Smooth muscle cell (in vitro differentiated cells): ENCODE results near the gene COLQ. TPM values are rescaled to one million over a fixed set of nuclear protein-coding genes. Genes with fewer than 3 reads are reported as not detected.

ENCODE experiments used
- DNase-seq: peaks from one replicate; lab custom pipeline; 2025; ENCODE audit not compliant: unreplicated experiment; lab: John Stamatoyannopoulos, UW
- H2AFZ ChIP-seq: fragments of 200-600 bp; sonication (generic); 2 replicates; pipeline ENCODE4 v1.6.0; 2016; ENCODE audit warnings: antibody characterized with exemption, low read depth, mild to moderate bottlenecking
- H3F3A ChIP-seq: fragments of 200-600 bp; sonication (generic); 2 replicates; pipeline ENCODE4 v1.6.0; 2017; ENCODE audit warnings: antibody characterized with exemption, low read depth
- H3K27ac ChIP-seq: fragments of 200-600 bp; sonication (generic); 2 replicates; pipeline ENCODE4 v1.5.1; 2016; ENCODE audit warnings: low read depth, mild to moderate bottlenecking
- H3K27me3 ChIP-seq: fragments of 200-600 bp; sonication (generic); 2 replicates; pipeline ENCODE4 v1.6.1; 2016; ENCODE audit warnings: low read depth, mild to moderate bottlenecking
- H3K36me3 ChIP-seq: fragments of 200-600 bp; sonication (generic); 2 replicates; pipeline ENCODE4 v1.5.1; 2016; ENCODE audit warnings: low read depth
- H3K4me1 ChIP-seq: fragments of 200-600 bp; sonication (generic); 2 replicates; pipeline ENCODE4 v1.5.1; 2016; ENCODE audit warnings: low read depth
- H3K4me2 ChIP-seq: fragments of 200-600 bp; sonication (generic); 2 replicates; pipeline ENCODE4 v1.6.0; 2016; ENCODE audit warnings: mild to moderate bottlenecking
- H3K4me3 ChIP-seq: fragments of 200-600 bp; sonication (generic); 2 replicates; pipeline ENCODE4 v1.5.1; 2016; ENCODE audit warnings: mild to moderate bottlenecking
- H3K79me2 ChIP-seq: fragments of 200-600 bp; sonication (generic); 2 replicates; pipeline ENCODE4 v1.6.0; 2016; ENCODE audit warnings: low read depth, mild to moderate bottlenecking
- H3K9ac ChIP-seq: fragments of 200-600 bp; sonication (generic); 2 replicates; pipeline ENCODE4 v1.6.0; 2016; ENCODE audit warnings: low read depth
- H3K9me3 ChIP-seq: fragments of 200-600 bp; sonication (generic); replicated peaks from 2 replicates; pipeline ENCODE4 v1.5.1; 2016; ENCODE audit warnings: low read depth
- H4K20me1 ChIP-seq: fragments of 200-600 bp; sonication (generic); 2 replicates; pipeline ENCODE4 v1.6.0; 2016; ENCODE audit warnings: low read depth
- CTCF ChIP-seq: fragments of 200-600 bp; sonication (generic); IDR thresholded peaks from 2 replicates; pipeline ENCODE4 v1.5.1; 2017; ENCODE audit warnings: borderline replicate concordance, mild to moderate bottlenecking, antibody characterized with exemption; ENCODE audit not compliant: insufficient read depth, poor library complexity, severe bottlenecking
- WGBS: methylation state at CpG from one replicate; pipeline ENCODE4 v1.1.7; 2016; ENCODE audit warnings: low lambda C conversion rate; 5-methylcytosine and 5-hydroxymethylcytosine counted together
- polyA plus RNA-seq: library from polyadenylated mRNA; unstranded; fragments of >200 nt; fragmentation: Nextera tagmentation; extraction: Ambion mirVana; gene quantifications from 2 replicates; pipeline ENCODE4 v1.2.1, GENCODE V29; 2016
- total RNA-seq: library from RNA; depleted of rRNA; stranded (reverse); fragments of >200 nt; gene quantifications from 2 replicates; pipeline ENCODE4 v1.2.3, GENCODE V29; 2014

The COLQ gene
- total and polyA plus RNA-seq, 2 experiments from 2014 or later: 0.69 to 1.8 TPM

- Histone ChIP-seq H3K4me1 (no peaks in the 10 kb centered on the region), H3K27me3 (no peaks in the 10 kb centered on the region), H3K79me2 (no peaks in the 10 kb centered on the region), H3K4me3 (no peak overlapping the region), H3K36me3 (no peaks in the 10 kb centered on the region), H3F3A (no peaks in the 10 kb centered on the region), H3K27ac (no peak overlapping the region), H2AFZ (no peak overlapping the region), H3K4me2 (no peak overlapping the region), H3K9me3 (no peaks in the 10 kb centered on the region), H3K9ac (no peak overlapping the region), H4K20me1 (no peaks in the 10 kb centered on the region)
- TF ChIP-seq CTCF: no peak
- DNase-seq: no peak
- 98% methylated on average over 4 of the region's 4 CpGs for WGBS
Observed at GRCh38 chr3:15519096-15519495, 2.4 kb downstream of the COLQ start.

GRCh38 chr3:15514663-15515340 lies 6.7 kb downstream of the COLQ start:
- no peak for TF ChIP-seq CTCF
- Histone ChIP-seq H3K36me3 (no peaks in the 10 kb centered on the region), H3K9ac (no peak overlapping the region), H2AFZ (no peak overlapping the region), H3K4me2 (no peak overlapping the region), H3K27me3 (no peaks in the 10 kb centered on the region), H3K4me1 (no peaks in the 10 kb centered on the region), H3K4me3 (no peak overlapping the region), H3F3A (no peaks in the 10 kb centered on the region), H3K79me2 (no peaks in the 10 kb centered on the region), H4K20me1 (no peaks in the 10 kb centered on the region), H3K27ac (no peak overlapping the region), H3K9me3 (no peaks in the 10 kb centered on the region)
- WGBS: 86% methylated on average over 4 of the region's 4 CpGs
- no peak for DNase-seq

- no peaks in the 10 kb centered on the region for H3K36me3 ChIP-seq
- no peaks in the 10 kb centered on the region for H3K27me3 ChIP-seq
- no peak overlapping the region for H3K4me3 ChIP-seq
- no peaks in the 10 kb centered on the region for H4K20me1 ChIP-seq
- no peak overlapping the region for H3K4me2 ChIP-seq
- no peak for TF ChIP-seq CTCF
- H3K4me1 ChIP-seq: no peaks in the 10 kb centered on the region
- no peak for DNase-seq
- H2AFZ ChIP-seq: no peak overlapping the region
- no peak overlapping the region for H3K9ac ChIP-seq
- H3K27ac ChIP-seq: no peak overlapping the region
- no peaks in the 10 kb centered on the region for H3K9me3 ChIP-seq
- no peaks in the 10 kb centered on the region for H3K79me2 ChIP-seq
- H3F3A ChIP-seq: no peaks in the 10 kb centered on the region
- 83% methylated on average over 5 of the region's 5 CpGs for WGBS
Observed at GRCh38 chr3:15513810-15514662, 7.5 kb downstream of the COLQ start.
